Activated CD4-positive, alpha-beta T cell treated with anti-CD3 and anti-CD28 coated beads, Interleukin-2, amount 50 U/mL, for 1 hour (primary cell): ENCODE data around the gene ROBO2.

Source experiments
- DNase-seq: peaks from one replicate; pipeline ENCODE4 v3.0.0-alpha.2; 2020

The ROBO2 gene

DNA sequence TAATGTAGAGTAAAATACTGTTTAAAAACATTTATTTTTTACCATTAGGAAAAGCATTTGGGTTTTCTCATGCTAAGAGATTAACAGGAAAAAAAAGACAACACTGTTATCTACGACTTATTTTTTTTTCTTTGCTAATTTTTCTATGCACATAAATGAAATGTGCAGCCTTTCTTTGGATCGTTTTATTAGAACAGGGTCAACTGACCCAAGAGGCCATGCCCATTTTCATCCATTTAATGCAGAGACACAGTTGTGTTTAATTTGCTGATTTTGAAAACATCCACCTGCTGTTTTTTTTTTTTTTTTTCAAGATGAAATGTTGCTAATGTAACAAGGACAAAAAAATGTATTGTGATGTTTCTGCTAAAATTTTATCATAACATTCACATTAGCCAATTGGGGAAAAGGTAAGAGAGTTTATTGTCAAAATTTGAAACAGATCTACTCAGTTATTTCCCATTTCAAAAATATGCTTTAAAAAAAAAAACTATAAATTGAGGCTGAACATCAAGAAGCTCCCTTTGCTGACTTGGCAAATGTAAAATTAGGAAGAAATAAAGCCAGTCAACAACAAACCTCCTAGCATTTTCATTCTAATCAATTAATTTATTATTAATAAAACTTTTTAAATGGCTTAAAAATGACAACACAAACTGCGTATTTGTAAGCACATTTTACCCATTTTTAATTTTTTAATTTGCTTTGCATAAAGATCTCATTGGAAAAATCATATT is 485.2 kb downstream of the ROBO2 start:
- DNase-seq, result no peak

DNA sequence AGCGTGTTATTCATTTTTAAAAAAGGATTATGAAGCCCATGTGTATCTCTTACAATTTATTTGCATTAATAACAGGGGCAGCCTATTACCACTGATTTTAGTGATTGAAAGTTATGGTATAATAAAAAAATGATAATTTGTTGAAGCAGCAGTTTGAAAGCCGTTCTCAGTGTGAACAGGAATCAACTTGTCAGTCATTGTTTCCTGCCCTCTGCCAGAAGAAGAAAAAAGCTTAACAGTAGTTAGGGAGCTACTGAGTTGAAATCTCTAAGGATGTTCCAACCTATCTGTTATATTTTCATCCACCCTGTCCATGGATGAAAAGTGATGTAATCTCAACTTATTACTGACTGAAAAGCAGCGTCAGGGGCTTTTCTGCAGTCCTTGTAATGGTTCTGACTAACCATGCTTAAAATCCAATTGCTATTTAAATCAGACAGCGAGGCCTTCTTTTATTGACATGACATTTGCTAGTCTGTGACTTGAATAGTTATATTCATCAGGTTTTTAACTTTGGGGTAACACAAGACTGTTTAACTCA is 486.7 kb downstream of the ROBO2 start:
- DNase-seq, result no peak

DNA sequence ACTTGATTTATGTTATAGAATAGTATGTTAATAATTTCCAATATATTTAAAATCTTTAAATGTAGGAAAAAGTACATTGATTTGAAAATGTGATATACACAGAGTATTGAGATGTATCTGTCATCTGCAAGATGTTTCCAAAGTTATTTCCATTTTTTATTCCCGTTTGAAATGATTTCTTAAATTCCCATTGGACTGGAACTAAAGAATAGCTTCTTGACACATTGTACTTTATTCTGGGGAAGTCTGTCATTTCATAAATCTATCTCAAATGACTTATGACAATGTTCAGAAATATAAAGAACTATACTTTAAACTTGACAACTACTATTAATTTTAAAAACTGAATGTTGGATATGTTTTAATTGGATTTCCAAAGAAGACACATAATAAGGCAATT is 489.6 kb downstream of the ROBO2 start:
- DNase-seq, result no peak

DNA sequence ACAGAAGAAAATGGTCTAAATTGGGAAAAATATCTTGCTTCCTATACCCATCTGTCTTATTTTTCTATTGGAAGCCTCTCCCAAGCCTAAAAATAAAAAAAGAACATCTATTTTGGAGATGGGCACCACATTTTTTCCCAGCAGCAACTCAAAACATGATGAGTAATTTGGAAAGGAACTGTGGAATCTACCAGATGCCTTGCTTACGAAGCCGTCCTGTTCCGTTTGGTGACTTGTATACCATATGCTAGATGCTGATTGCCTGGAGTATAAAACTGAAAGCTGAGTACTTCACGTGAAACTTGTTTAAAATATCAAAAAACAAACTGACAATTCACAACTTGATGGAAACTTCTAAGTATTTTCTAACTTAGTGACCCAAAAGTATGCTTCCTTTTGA is 491.0 kb downstream of the ROBO2 start:
- DNase-seq, result no peak

DNA sequence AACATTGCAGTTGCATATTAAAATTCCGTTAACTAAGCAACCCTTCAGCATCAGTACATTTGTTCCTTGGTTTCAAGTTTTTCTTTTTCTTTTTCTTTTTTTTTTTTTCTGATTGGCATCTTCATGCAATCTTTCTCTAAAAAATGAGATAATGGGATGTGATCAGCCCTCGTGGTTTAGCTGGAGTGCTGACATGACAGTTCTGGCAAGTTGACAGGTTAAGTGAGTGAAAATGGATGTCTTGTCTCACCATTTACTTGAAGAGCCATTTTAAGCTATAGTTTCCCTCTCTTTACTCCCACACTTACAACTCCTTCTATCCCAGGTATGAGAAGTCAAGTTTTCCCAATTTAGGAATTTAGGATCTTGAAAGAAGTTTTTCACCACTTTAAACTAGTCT is 495.2 kb downstream of the ROBO2 start:
- DNase-seq, result no peak

DNA sequence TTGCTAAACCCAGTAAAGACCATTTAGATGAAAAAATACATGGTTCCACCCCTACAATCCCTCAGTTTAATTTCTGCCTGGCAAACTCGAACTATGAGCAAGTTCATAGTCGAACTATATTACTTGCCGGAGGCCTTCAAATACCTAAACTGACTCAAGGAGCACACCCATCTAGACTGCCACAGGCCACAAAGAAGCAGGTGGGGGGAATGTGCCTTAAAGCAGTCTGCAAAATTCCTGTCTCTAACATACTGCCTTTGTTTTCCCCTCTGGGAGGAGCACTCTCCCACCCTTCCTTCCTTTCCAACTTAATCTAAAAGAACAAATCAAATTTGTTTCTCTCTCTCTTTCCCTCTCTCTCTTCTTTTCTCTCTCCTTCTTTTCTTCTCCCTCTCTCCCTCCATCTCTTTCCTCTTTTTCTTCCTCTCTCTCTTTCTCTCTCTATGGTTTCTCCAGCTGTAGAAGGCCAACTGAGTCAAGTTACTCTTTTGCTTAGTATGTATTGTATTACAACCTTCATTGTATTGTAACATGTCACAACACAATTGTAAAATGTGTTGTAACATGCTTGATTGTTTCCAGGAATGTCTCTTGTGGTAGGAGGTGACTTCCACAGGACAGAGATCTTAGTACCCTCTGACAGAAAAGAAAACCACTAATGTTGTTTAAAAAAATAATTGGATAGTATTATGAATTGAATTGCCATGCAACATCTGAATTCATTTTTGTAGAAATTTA is 496.3 kb downstream of the ROBO2 start:
- DNase-seq, result no peak

DNA sequence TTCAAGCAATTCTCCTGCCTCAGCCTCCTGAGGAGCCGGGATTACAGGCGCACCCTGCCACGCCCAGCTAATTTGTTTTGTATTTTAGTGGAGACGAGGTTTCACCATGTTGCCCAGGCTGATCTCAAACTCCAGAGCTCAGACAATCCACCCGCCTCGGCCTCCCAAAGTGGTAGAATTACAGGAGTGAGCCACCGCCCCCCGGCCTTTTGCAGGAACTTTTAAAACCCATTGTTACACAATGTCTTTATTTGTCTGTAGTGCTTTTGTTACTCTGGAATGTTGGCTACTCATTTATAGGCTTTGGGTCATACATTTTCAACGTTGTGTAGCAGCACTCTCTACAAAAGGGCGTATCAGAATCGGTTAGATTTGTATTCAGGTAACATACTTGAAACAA is 499.1 kb downstream of the ROBO2 start:
- DNase-seq, result no peak

DNA sequence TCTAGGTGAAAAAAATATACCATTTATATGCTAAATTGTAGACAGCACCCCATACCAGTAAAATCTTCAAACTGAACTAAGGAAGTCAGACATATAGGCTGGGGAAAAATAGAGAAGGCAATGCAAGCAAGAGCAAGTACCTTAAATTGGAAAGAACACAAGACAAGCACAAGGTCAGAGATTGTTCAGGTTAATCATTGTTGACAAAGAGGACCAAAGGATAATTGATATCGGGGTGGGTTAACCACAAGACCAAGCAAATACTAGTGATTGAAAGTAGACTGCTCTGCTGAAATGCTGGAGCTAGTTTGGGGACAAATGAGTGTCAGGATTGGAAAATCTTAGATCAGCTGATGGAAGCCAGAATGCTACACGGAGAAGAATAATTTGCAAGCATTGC is 499.8 kb downstream of the ROBO2 start:
- no peak for DNase-seq

DNA sequence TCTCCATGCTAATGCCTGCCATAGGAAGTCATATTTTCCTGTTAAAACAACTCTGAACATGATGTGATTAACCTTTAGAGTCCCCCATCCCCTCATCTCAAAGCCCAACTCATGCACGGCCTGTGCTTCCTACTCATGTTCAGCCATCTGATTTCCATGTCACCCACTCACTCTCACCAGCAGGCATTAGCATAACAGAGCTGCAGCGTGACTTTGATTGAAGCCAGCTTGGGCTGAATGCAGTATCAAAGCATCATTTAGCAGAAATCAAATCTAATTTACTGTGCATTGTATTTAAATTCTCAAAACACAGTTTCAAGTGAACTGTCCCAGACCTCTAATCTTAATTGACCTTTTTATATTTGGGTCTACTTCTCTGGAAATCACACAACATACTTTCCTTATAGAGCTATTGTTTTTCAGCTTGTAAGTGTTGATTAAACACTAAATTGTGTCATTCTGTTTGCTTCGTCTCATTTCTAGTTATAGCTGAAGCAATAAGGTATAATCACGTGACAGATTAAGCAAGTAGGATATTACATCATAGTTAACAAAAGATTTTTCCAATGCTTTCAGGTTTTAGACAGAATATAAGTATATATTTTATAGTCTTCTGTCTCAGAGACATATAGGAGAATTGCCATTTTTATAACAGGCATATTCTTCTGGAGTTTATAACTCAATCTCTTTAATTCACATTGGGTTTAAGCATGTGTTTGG is 501.5 kb downstream of the ROBO2 start:
- no peak for DNase-seq

DNA sequence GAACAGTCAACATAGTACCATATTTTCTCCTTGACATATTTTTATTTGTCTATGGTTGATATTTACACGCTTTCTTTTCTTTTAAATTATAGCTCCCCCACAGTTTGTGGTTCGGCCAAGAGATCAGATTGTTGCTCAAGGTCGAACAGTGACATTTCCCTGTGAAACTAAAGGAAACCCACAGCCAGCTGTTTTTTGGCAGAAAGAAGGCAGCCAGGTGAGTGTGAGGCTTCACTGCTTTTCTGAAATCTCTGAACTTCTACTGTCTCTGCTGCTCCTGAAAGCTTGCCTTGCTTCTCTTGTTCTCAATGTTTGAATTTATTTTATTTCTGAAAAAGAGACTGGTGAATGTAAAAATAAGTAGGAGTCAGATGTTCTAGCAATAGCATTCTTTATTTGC is 506.3 kb downstream of the ROBO2 start:
- no peak for DNase-seq

DNA sequence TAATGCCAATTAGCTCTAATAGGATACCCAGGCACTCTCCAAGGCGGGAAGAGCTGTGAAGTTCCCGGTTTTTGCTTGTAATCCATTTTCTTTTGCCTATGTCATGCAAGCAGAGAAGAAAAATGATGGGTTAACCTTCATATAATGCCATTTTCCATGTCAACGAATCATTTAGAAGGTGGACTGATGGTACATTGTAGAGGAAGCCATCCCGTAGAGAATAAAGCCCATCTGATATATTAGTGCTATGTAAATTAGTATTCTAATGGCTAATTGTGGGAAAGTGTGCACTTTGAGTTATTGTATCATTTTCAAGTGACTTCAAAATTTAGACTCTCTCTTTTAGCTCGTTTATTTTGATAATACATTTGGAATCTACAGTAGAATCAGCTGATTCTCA is 509.1 kb downstream of the ROBO2 start:
- no peak for DNase-seq

DNA sequence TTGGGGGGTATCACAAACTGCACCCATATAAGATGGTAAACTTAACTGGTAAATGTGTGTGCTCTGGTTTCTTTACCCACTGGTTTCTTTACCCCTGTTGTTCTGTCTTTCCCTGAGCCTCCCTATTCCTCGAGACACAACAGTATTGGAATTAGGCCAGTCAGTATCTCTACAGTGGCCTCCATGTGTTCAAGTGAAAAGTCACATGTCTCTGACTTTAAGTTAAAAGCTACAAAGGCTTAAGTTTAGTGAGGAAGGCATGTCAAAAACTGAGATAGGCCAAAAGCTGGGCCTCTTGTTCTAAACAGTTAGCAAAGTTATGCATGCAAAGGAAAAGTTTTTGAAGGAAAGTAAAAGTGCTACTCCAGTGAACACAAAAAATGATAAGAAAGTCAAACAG is 513.3 kb downstream of the ROBO2 start:
- DNase-seq, result no peak

DNA sequence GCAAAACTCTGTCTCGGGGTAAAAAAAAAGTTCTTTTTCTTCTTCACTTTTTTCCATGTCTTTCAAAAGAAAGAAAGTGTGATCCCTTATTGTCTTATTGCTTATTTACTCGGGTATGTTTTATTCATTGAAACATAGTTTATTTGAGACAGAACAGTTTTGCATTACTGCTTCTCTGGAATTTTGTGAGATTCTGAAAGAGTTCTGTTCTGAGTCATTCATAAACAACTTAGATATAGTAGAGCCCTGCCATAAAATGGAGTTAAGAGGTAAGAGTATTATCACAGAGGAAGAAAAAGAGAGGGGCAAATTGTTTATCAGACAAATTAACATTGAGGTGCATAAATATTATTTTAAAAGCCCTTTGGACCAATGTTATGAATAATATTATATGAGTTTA is 522.2 kb downstream of the ROBO2 start:
- no peak for DNase-seq

DNA sequence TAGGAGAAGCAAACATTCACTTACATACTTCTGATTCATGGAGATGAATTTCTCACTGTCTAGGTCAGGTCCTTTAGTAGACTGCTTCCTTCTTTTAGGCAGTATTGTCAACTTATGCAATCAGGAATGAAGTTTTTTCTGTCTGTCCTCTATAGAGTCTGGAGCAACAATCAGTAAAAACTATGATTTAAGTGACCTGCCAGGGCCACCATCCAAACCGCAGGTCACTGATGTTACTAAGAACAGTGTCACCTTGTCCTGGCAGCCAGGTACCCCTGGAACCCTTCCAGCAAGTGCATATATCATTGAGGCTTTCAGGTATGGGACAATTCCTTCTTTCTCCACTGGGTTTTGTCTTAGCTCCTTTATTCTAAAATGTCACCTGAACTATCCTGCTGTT is 523.1 kb downstream of the ROBO2 start:
- DNase-seq, result no peak

DNA sequence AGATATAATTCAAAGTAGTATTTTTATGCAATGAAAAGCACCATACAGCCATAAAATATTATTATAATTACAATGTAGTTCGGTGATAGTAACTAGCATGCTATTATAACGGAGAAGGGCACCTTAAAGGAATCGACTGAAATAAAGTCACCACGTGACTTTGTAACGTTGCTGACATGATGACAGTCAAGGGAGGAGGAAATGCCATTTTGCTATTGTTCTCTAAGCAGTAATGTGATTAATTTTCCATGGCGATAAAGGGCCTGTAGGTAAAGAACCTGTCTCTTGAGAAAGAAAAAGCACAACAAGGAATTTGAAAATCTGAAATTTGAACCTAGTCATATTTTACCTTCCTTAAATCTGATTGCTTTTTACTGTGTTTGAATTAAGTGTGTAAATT is 526.2 kb downstream of the ROBO2 start:
- no peak for DNase-seq

DNA sequence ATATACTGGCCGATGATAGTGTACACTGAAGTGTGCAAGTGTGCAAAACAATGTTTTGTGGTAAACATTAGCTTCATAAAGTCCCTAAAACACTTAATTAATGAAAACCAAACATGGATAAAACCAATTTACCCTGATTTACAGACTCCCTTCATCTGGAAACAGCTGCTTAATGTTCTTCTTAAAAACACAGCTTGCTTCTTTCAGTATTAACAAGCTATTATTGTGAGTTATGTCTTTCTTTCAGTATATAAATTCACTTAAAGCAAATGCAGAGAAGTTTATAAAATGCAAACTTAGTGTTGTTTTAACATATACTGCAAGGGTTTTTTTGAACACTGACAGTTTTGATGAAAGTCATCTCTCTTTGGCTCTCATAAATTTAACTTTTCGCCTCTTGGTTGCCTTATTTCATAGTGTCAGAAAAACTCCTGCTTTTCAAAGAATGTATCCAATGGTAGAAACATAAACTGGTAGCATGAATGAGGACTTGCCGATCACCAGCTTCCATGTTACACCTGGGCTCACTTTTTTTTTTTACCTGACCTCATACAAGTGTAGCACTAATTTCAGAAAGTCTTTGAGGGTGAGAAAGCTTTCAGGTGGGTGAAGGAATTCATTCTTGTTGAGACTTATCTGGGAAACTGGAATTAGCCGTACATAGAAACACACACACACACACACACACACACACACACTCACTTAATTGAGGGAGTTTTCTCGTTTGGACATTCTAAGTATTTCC is 532.2 kb downstream of the ROBO2 start:
- no peak for DNase-seq

DNA sequence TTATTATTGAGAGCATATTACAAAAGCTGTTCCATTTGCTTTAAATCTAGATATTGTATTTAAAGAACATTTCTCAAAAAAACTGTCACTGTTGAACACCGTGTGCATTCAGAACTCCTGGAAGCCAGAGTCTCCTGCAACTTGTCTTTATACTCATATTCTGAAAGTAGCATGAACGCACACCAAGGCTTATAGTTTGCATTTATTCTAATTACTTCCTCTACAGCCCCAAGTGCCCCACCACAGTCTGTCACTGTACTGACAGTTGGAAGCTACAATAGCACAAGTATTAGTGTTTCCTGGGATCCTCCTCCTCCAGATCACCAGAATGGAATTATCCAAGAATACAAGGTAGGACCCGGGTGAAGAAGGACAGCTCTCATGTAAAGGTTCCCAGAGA is 537.4 kb downstream of the ROBO2 start:
- DNase-seq, result no peak

DNA sequence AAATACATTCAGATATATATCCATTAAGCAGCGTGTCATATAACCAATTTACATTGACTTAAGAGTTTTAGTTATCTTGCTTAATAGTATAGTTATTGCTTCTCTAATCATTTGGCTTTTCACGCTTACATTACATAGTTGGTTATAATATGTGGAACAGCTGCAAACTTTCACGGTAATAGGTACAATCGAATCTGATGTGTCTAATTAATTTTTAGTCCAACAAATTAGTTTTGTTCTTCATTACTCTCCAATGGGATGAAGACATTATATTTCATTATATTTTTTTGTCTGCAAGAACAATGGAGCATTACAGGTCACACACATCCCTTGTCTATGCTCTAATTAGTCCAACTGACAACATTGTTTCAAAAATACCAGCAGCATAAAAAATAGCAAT is 546.3 kb downstream of the ROBO2 start:
- DNase-seq, result no peak

DNA sequence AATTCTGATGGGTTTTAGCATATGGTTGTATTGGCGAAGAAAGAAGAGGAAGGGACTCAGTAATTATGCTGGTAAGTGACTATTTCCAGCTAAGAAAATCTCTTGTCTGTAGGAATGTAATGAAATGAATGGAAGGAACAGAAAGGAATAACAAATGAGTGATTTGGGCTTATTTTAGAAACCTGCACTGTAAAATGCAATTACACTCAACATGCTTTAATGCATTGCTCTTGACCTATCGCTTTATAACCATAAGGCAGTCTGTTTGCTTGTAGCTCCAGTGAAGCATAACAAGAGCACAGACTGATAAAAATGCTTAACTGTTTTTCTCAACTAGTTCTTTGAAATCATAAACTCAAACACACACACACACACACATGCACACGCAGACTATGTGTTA is 549.0 kb downstream of the ROBO2 start:
- no peak for DNase-seq

DNA sequence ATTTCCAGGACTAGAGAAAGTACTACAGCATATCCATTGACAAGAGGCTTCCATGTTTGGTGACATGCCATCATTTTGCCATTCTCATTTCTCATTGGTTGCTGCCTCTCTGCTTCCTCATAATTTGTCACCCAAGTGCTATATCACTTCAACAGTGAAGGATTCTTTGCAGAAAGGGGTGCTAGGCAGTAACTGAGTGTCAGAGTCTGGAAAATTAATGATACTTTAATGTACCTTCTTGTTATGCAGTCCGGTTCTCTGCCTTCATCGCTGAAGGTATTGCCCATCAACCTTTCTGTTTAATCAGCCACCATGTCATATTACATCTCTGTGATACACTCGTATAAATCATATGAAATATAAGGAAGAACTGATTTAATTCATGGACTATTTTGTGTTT is 550.3 kb downstream of the ROBO2 start:
- no peak for DNase-seq

DNA sequence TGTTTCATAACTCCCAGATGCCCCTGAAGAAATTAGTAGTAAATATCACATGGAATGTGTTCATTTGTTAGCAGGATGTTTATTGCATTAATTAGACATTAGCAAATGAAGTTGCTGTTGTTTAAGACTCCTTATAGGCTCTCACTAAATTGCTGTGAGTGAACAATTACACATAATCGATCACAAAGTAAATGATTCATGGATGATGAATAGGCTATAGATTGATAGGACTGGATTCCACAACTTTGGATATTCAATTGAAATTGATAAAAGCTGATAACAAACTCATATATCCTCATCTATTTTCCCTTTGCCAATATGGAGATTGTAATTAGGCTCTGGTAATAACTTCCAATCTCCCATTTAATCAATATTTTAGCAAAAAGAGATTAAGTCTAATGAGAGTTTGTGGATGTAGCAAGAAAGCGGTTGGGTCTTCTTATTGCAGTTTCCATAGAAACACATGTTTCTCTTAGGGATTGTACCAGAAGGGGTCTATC is 555.5 kb downstream of the ROBO2 start:
- no peak for DNase-seq

DNA sequence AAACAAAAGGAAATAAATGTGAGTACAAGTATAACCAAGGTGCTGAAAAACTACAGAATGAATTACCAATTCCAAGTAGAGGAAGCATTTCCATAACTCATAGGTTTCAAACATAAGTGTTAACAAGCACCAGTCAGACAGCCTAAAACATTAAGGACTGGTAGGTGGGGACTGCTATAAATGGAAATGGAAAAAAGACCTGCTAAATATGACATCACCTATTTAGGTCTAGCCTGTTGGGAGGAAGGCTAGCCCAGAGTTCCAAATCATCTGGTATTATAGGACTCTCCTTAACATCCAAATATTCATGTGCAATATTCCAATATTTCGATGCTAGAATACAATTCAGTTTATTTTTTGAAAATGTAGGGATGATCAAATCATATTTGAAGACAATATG is 560.0 kb downstream of the ROBO2 start:
- no peak for DNase-seq

DNA sequence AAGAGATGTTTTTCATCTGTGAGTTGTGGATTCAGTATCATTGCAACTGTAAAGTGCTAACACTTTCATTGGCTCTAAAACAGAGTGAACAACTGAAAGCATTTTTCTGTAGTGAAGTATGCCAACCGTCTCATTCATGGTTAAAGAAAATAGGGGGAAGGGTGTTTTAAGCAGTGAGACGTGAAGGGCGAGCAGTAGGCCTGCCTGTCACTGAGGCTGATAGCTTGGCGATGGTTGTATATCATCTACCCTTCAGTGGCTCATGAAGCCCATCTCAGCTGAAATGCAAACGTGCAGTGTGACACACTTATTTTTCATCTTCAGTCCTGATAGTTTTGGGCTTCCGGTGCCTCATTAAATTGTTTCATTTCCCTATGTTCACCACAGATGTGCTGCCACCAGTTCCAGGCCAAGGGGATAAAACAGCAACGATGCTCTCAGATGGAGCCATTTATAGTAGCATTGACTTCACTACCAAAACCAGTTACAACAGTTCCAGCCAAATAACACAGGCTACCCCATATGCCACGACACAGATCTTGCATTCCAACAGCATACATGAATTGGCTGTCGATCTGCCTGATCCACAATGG is 562.0 kb downstream of the ROBO2 start:
- DNase-seq, result no peak
